ENCODE data around the gene SHB.

SHB gene

GRCh38 chr9:37953206-37953774, 115.7 kb downstream of the SHB start:
- no peak for DNase-seq (ENCODE audit: low spot score)

DNA sequence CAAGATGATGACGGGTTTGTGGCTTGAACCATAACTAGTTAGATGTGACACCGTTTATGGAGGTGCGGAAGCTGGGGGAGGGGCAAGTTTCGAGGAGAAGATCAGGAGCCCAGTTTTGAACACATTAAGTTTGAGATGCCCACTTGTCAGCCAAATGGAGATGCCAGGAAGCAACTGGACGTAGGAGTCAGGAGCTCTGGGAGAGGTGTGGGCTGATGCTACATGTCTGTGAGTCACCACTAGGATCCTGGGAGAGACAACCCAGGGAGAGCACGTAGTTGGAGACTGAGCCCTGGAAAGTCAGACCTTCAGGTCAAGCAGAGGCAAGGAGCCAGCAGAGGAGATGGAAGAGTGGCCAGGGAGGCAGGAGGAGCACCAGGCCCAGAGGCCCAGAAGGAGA, 116.3 kb downstream of the SHB start:
- DNase-seq (ENCODE audit: low spot score): peak; percentile 71

DNA sequence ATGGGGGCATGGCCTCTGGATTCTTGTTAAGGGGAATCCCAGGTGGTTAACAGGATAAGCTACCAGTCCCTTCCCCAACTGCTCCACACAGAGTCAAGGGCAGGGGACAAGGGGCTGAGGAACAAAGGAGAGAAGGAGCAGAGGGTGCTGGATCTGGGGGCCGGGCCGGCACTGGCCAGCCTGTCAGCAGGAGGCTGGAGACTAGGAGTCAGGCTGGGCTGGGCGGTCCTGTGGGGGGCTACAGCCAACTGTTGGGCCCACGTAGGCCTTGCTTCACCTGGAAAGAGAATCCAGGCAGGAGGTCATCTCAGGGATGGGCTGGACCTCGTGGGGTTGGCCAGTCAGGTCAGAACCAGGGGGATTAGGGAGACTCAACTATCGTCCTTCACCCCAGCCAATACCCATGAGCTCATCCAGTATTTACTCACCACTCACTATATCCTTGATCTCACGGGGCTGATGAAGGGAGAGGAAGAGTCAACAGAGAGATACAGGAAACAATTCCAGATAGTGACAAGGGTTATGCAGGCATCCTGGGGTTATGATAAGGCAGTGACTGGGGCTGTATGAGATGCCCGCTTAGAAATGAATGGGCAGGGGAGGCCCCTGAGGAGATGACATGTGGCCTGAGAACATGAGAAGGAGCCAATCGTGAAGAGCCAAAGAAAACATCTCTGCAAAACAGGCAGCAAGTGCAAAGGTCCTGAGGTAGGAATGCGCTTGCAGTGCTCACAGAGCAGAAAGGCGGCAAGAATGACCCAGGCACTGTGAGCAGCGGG, 117.2 kb downstream of the SHB start:
- no peak for DNase-seq (ENCODE audit: low spot score)

- no peak for DNase-seq (ENCODE audit: low spot score)
Measured at GRCh38 chr9:37950561-37950960, 118.5 kb downstream of the SHB start.

GRCh38 chr9:37949576-37949975, 119.5 kb downstream of the SHB start:
- DNase-seq (ENCODE audit: low spot score): peak; percentile 45

DNA sequence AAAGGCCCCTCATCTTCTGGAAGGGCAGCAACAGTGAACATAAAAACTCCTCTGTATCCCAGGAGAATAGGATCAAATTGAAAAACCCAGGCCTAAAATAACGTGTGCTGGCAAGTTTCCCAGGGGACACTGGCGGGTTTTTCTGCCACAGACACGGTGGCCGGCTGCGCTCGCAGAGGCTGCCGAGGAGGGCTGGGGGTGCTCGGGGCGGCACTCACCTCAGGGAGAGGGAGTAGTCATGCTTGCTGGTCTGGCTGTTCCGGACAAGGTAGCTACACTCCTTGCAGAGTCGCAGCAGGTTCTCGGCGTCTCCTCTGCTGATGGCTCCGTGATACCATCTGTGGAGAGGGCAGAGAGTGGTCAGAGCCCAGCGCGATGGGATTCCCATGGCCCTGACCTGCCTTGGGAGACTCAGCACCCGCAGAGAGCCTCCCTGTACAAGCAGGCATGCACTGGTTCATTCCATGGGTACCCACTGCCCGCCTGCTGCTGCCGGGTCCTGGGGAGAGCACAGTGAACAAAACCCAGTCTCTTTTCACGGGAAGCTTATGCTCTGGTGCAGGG, 120.5 kb downstream of the SHB start:
- DNase-seq (ENCODE audit: low spot score): no peak

DNA sequence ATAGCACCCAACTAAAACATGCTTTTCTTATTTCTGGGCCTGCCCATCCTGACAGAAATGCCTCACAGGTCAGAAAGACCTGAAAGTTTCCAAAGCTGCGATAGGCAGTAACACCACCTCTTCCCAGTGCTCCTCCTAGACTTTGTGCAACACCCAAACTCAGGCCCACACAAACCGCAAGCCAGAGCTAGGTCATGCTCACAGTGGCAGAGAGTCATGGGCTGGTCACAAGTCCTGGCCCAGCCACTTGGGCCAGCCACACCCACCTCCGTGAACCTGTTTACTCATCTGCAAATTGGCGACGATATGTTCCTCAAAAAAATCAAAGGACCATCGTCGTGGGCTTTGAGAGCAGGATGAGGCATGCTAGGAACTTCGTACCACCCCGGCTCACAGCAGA, 121.0 kb downstream of the SHB start:
- DNase-seq (ENCODE audit: low spot score): no peak

GRCh38 chr9:37947471-37947870, 121.6 kb downstream of the SHB start:
- DNase-seq (ENCODE audit: low spot score): no peak

DNA sequence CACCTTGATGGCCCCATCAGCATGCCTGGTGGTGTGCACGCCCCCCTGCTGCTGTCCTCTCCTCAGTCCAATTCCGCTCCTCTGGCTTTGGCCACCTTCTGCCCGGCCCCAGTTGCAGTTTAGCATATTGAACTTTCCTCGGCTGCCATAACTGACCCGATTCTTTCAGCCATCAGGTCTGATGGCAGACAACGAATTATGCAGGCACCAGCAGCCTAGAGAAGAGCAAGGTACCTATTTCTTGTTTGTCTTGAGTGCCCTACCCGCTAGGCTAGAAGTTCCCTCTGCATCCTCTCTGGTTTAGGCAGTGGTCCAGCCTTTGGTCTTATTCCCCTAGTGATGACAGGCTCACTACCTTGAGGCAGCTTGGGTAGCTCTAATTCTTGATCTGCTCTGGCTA, 122.1 kb downstream of the SHB start:
- DNase-seq (ENCODE audit: low spot score): no peak

GRCh38 chr9:37946041-37946440, 123.0 kb downstream of the SHB start:
- DNase-seq (ENCODE audit: low spot score): no peak

- DNase-seq (ENCODE audit: low spot score): peak; percentile 36
Measured at GRCh38 chr9:37944671-37945481, 124.2 kb downstream of the SHB start.

DNA sequence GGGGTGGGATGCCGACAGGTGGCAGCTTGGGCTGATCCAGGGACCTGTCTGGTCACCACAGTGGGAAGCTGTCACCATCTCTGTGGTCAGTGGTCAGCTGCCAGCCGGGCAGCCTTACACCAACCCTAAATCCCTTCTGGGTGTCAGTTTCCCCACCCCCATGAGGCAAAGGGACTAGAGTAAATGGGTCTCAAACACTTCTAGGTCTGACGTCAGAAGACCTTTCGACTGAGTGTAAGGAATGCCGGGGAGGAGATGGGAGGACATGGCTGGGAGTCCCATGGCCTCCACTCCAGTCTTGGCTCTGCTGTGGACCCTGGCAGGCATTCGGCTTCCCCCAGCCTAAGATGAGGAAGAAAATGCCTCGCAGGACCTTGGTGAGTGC, 124.8 kb downstream of the SHB start:
- no peak for DNase-seq (ENCODE audit: low spot score)

GRCh38 chr9:37943345-37944265, 125.4 kb downstream of the SHB start:
- DNase-seq (ENCODE audit: low spot score): peak; percentile 89

GRCh38 chr9:37942621-37943344, 126.2 kb downstream of the SHB start:
- no peak for DNase-seq (ENCODE audit: low spot score)

DNA sequence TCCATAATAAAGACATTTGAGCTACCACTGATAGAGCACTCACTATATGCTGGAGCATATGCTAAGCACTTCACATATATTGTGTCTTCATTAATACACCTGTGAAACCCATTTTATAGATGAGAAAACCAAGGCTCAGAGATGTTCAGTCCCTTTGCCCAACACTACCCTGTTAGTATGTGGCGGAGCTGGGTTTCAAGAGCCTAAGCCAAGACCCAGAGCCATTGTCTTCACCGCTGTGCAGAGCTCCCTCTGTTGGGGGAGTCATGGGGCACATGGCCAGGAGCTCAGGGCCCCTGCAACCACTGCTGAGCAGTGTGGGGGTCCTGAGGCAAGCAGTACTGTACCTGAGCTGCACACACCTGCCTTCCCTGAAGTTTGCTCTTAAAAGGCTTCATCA, 127.8 kb downstream of the SHB start:
- DNase-seq (ENCODE audit: low spot score): no peak

DNA sequence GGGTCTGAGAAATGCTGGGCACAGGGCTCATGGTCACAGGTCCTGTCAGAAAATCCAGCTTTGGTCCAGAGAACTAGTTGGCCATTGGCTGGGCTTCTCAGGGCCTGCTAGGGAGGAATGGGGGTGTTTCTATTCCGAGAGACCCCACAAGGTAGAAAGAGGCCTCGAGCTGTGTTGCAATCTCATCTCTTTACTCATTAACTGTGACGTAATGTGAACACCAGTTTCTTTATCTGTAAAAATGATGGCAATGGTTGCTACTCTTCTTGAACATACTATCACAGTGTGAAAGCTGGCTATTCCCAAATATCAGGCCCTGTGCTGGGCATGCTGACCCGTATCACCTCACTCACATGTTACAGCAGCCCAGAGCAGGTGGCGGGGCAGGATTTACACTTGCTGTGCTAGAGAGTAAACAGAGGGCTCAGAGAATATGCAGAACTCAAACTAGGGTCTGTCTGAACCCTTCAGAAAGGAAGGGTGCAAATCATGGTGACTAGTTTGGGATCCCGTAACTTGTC, 129.4 kb downstream of the SHB start:
- no peak for DNase-seq (ENCODE audit: low spot score)

DNA sequence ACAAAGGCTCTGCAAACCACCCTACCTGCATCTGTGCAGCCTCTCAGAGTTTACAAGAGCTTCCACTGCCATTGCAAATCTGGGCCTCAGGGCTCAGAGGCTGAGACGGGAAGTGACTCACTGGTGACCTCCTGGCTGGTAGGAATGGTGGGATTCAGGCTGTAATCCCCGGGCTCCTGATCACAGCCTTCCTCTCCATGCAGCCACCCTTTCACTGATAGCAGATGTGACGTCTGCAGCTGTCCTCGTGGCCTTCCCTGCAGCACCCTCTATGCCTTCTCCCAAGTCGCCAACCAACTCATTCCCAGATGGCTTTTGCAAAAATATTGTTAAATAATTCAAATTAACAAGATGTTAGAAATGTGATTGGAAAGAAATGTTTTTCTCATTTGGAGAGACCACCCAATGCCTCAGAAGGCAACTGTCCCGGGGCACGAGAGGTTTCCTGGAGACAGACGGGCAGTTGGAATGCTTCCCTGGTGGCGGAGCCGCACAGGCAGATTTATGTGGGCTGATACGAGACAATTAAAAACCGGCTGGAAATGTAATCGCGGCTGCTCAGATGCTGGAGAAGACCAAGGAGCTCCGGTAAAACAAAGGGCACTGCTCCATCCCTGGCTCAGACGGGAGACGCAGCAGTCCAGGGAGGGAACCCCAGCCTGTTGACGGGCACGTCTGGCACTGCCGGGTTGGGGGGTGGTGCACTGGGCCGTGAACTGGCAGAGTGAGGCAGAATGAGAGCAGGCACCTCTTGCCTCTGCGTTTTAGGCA, 130.7 kb downstream of the SHB start:
- DNase-seq (ENCODE audit: low spot score): peak; percentile 74

GRCh38 chr9:37937366-37937765, 131.7 kb downstream of the SHB start:
- DNase-seq (ENCODE audit: low spot score): no peak

DNA sequence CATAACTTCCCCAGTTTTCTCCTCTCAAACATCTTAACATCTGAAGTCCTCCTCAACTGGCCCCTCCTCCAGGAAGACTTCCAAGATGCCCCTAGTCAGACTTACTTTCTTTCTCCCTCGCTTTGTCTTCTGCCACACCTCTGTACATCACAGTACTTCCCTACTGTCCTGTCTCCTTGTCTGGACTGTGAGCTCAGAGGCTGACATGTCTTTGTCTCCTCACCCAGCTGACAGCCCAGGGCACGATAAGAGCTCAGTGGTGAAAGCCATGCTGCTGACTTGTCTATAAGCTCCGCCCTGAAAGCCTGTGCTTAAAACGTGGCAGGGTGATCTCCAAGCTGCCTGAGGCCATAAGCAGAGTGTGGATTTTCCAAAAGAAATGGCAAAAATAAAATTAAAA, 132.1 kb downstream of the SHB start:
- DNase-seq (ENCODE audit: low spot score): peak; percentile 82

GRCh38 chr9:37936376-37936775, 132.7 kb downstream of the SHB start:
- no peak for DNase-seq (ENCODE audit: low spot score)

Measured in GM03348 (cell line).